ENCODE data around the gene PARD3. TPM values are rescaled to one million over a fixed set of nuclear protein-coding genes. Genes with fewer than 3 reads are reported as not detected.

PARD3 gene
- total RNA-seq, 2 donors from 2014 or later: 36.1 to 48.5 TPM

DNA sequence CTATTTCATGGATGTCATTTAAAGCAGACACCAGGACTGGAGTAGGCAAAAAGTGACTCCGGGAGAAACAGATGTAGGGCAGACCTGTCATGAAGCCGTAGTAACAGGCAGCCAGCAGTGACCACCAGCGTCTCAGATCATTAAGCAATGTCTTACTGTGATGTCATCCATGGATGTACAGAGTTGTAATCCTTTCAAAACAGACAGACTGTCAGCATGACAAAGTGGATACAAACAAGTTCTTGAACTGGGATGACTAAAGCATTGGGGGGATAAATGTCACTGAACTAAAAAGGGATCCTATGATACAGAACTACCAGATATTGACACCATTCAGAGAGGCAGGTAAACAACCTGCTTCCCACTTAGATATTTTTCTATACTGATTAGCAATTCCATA lies 675.5 kb downstream of the PARD3 start:
- Histone ChIP-seq H3K4me3 (no peak overlapping the region), H3K9me3 (no peaks in the 10 kb centered on the region), H3K36me3 (replicated peaks in 1 of 2; ENCODE audit: insufficient read depth in 1 of 2, low read depth in 2 of 2) (no peaks in the 10 kb centered on the region), H3K4me1 (peaks cover 12% of the 10 kb centered on the region), H3K27me3 (no peaks in the 10 kb centered on the region), H3K27ac (no peak overlapping the region)
- TF ChIP-seq POLR2A (IDR thresholded peaks at IDR 0.05): no peak
- TF ChIP-seq, protein P1, sequence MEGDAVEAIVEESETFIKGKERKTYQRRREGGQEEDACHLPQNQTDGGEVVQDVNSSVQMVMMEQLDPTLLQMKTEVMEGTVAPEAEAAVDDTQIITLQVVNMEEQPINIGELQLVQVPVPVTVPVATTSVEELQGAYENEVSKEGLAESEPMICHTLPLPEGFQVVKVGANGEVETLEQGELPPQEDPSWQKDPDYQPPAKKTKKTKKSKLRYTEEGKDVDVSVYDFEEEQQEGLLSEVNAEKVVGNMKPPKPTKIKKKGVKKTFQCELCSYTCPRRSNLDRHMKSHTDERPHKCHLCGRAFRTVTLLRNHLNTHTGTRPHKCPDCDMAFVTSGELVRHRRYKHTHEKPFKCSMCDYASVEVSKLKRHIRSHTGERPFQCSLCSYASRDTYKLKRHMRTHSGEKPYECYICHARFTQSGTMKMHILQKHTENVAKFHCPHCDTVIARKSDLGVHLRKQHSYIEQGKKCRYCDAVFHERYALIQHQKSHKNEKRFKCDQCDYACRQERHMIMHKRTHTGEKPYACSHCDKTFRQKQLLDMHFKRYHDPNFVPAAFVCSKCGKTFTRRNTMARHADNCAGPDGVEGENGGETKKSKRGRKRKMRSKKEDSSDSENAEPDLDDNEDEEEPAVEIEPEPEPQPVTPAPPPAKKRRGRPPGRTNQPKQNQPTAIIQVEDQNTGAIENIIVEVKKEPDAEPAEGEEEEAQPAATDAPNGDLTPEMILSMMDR (IDR thresholded peaks at IDR 0.05): no peak
- 79 to 85% methylated on average over 3 of the region's 3 CpGs for WGBS, 2 donors
- intact Hi-C loops (cut with DNase I): no loop called here
- no peak for DNase-seq
- no peak for ATAC-seq

DNA sequence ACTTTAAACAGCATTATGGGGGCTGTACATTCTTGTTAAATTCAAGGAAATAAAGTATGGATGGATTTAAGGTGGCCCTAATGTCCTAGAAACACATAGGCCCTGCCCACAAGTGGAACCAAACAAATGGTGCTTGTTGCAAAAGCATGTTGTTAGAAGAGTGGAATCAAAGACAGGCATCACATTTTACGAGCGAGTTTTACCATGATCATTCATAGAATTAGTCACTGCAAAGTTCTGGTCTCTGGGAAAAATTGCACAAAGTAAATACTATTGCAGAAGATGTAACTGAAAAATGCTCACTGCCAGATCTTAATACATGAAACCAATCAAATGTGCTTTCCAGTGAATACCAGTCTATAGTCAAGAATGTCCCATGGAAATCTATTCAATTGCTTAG lies 677.1 kb downstream of the PARD3 start:
- Histone ChIP-seq H3K36me3 (replicated peaks in 1 of 2; ENCODE audit: insufficient read depth in 1 of 2, low read depth in 2 of 2) (no peaks in the 10 kb centered on the region), H3K4me3 (no peak overlapping the region), H3K4me1 (peaks cover 12% of the 10 kb centered on the region), H3K27ac (no peak overlapping the region), H3K27me3 (no peaks in the 10 kb centered on the region), H3K9me3 (no peaks in the 10 kb centered on the region)
- TF ChIP-seq, protein P1 (IDR thresholded peaks at IDR 0.05): no peak
- TF ChIP-seq POLR2A (IDR thresholded peaks at IDR 0.05): no peak
- ATAC-seq: no peak
- intact Hi-C loops (cut with DNase I): no loop called here
- DNase-seq: no peak
- 65 to 87% methylated on average over 2 of the region's 2 CpGs for WGBS, 2 donors

DNA sequence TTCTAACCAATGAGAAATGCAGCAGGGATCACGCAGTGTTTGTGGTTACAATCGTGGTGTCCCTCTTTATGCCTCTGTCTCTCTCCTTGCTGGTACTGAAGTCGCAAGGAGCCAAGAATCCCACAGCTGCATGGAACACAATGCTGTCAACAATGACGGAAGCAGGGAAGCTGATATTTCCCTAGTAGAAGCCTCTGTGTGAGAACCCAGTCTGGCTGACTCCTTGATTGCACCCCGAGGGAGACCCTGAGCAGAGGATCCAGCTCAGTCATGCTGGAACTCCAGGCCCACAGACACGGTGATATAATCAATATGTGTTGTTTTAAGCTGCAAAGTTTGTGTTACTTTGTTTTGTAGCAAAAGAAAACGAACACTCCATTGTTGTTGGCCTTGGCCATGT lies 677.9 kb downstream of the PARD3 start:
- H3K9me3 ChIP-seq: no peaks in the 10 kb centered on the region
- H3K36me3 ChIP-seq (replicated peaks in 1 of 2; ENCODE audit: insufficient read depth in 1 of 2, low read depth in 2 of 2): no peaks in the 10 kb centered on the region
- DNase-seq (no peak), ATAC-seq (no peak)
- intact Hi-C loops (cut with DNase I): no loop called here
- H3K27ac ChIP-seq: no peak overlapping the region
- no peak overlapping the region for H3K4me3 ChIP-seq
- H3K4me1 ChIP-seq: peaks cover 12% of the 10 kb centered on the region
- TF ChIP-seq POLR2A (IDR thresholded peaks at IDR 0.05): no peak
- TF ChIP-seq, protein P1 (IDR thresholded peaks at IDR 0.05): no peak
- 90% methylated on average over 7 of the region's 7 CpGs for WGBS, 2 donors
- H3K27me3 ChIP-seq: no peaks in the 10 kb centered on the region

DNA sequence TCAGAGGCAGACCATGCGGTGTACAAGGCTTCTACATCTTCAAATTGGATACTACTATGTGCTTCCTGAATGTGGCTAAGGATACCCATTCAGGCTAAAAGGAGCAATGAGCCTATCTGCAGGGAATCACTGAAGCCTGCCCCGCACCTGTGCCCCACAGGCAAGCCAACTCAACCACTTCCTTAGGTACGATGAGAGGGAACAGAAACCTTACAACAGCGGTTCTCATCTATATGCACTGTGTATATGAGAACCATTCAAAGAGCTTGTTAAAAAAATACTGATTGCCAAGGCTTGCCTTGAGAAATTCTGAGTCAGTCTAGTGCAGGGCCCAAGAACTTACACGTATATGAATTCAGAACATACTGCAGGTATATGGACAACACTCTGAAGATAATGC lies 679.6 kb downstream of the PARD3 start:
- no peaks in the 10 kb centered on the region for H3K9me3 ChIP-seq
- peaks cover 12% of the 10 kb centered on the region for H3K4me1 ChIP-seq
- H3K36me3 ChIP-seq (replicated peaks in 1 of 2; ENCODE audit: insufficient read depth in 1 of 2, low read depth in 2 of 2): no peaks in the 10 kb centered on the region
- no peak for TF ChIP-seq POLR2A (IDR thresholded peaks at IDR 0.05)
- TF ChIP-seq, protein P1 (IDR thresholded peaks at IDR 0.05): no peak
- intact Hi-C loops (cut with DNase I): no loop called here
- no peaks in the 10 kb centered on the region for H3K27me3 ChIP-seq
- ATAC-seq (no peak), DNase-seq (no peak)
- H3K4me3 ChIP-seq: no peak overlapping the region
- H3K27ac ChIP-seq: no peak overlapping the region
- 85 to 98% methylated on average over 5 of the region's 5 CpGs for WGBS, 2 donors

DNA sequence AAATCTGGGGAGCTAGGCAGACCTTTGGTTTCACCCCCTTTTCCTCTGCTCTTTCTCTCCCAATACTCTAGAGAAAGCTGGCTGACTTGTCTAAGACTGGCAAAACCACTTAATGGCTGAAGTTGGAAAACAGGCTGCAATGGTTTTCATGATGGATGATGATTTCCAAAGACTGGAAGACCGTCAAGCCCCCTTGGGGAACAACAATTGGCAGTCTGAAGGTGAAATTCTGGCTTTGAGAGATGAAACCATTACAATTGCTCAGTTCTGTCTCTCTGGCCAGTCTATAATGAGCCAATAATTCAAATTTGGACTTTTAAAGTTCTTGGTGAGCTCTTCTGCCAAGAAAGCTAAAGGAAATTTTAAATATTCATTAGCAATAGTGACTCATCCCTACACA lies 680.5 kb downstream of the PARD3 start:
- no peak for DNase-seq
- Histone ChIP-seq H3K9me3 (no peaks in the 10 kb centered on the region), H3K4me3 (no peak overlapping the region), H3K36me3 (replicated peaks in 1 of 2; ENCODE audit: insufficient read depth in 1 of 2, low read depth in 2 of 2) (no peaks in the 10 kb centered on the region), H3K4me1 (peaks cover 6% of the 10 kb centered on the region), H3K27ac (no peak overlapping the region), H3K27me3 (no peaks in the 10 kb centered on the region)
- TF ChIP-seq, protein P1 (IDR thresholded peaks at IDR 0.05): no peak
- no peak for TF ChIP-seq POLR2A (IDR thresholded peaks at IDR 0.05)
- intact Hi-C loops (cut with DNase I): no loop called here
- no peak for ATAC-seq
- WGBS, 2 donors: 79 to 84% methylated on average over 1 of the region's 1 CpG
